HL-60 (cell line): ENCODE measurements around the gene HMCN1.

Experiments
- CTCF ChIP-seq: IDR thresholded peaks from one replicate; pipeline ENCODE4 v1.5.1; 2011; ENCODE audit warnings: low read length, control low read depth, inconsistent platforms; ENCODE audit not compliant: insufficient read depth
- POLR2AphosphoS5 ChIP-seq: IDR thresholded peaks from 2 replicates; pipeline ENCODE4 v1.6.1; 2012; ENCODE audit warnings: low read depth
- REST ChIP-seq: IDR thresholded peaks from 2 replicates; pipeline ENCODE4 v1.6.1; 2012; ENCODE audit warnings: low read depth; ENCODE audit not compliant: insufficient replicate concordance
- SPI1 ChIP-seq: IDR thresholded peaks from 2 replicates; pipeline ENCODE4 v1.6.1; 2012; ENCODE audit warnings: low read depth, mild to moderate bottlenecking, borderline replicate concordance

GRCh38 chr1:185775501-185775900 is 41.3 kb downstream of the HMCN1 start:
- TF ChIP-seq CTCF (no peak), REST (no peak), POLR2AphosphoS5 (no peak), SPI1 (no peak)
